Posterior cingulate gyrus (tissue), 11 donors: ENCODE data around the gene PLA2R1.

ENCODE experiments used
- DNase-seq, 10 donors: peaks; one replicate each; pipeline versions ENCODE4 v3.0.0 to v3.0.0-alpha.2; 2020 to 2021; ENCODE audit warnings: mixed read lengths in 3 of 10
- intact Hi-C: fragments of 100-400 bp; cut with DNase I; formaldehyde crosslinking; loops from one replicate; pipeline ENCODE4 v1.15.1; 2023

Gene PLA2R1

DNA sequence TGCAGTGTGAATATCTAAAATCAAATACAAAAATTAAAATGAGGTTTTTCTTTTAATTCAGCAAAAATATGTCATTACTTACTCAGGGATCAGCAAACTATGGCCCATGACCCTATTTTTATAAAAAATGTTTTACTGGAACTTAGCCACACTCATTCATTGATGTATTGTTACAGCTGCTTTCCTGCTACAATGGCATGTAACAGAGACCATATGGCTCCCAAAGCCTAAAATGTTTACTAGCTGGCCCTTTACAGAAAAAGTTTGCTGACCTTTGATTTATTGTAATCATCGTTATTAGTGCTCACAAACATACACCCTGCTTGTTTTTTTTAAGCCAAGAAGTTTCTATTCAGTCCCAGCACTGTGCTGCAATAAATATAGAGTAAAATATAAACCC, 120.3 kb downstream of the PLA2R1 start:
- DNase-seq, result no peak
- intact Hi-C loops, result no loop called here

DNA sequence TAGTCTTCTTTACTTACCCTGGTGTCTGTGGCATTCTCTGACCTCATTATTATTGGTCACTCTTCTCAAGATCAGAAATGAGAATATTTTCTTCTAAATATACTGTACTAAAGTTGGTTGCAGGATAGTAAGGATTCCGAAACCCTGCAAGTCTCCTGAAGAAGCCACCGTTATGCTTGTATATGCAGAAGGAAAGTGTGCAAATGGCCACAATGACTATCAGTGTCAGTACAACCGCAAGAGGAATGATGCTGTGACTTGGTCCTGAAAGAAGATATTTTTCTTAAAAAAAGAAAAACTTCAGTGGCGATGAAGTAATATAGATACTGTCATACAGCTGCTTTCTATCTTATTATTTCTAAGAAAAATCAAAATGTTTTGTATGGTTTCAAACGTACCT, 120.7 kb downstream of the PLA2R1 start:
- intact Hi-C loops, result no loop called here
- no peak for DNase-seq

DNA sequence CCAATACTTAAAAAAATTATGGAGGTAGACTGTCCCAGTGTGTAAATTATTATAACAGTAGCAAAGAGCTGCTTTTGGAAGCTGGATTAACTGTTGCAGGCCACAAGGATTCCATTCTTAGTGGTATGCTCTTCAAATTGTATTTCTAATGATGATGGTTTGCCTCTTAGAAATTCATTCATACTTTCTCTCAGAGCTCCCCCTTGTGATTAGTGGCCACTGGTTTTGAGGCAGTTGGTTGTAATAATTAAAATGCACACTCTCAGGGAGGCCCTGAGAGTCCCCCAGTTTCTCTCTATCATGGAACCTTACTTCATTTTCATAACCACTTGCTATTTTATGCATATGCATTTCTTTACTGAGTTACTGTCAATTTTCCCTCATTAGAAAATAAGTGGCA, 122.5 kb downstream of the PLA2R1 start:
- intact Hi-C loops, result no loop called here
- no peak for DNase-seq

DNA sequence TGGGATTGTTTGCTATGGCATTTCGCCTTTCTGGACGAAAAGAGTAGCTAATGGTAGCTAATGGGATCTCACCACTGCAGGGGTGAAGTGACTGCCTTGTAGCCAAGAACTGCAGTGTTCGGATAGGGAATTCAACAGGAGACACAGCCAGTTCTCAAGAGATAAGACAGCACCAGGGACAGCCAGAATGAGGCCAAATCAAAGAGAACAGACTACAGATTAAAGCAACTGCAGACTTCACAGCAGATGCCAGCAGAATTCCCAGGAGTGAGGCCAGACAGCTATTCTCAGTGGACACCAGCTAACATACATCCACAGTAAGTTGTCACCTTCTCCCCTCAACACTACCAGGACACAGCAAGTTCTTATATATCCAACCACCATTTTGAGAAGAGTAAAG, 124.0 kb downstream of the PLA2R1 start:
- DNase-seq, result no peak
- intact Hi-C loops, result no loop called here

GRCh38 chr2:159936471-159936870, 125.9 kb downstream of the PLA2R1 start:
- intact Hi-C loops, result no loop called here
- DNase-seq, result no peak

- intact Hi-C loops, result no loop called here
- DNase-seq, result no peak
These were observed 128.7 kb downstream of the PLA2R1 start for GRCh38 chr2:159933727-159934049.

DNA sequence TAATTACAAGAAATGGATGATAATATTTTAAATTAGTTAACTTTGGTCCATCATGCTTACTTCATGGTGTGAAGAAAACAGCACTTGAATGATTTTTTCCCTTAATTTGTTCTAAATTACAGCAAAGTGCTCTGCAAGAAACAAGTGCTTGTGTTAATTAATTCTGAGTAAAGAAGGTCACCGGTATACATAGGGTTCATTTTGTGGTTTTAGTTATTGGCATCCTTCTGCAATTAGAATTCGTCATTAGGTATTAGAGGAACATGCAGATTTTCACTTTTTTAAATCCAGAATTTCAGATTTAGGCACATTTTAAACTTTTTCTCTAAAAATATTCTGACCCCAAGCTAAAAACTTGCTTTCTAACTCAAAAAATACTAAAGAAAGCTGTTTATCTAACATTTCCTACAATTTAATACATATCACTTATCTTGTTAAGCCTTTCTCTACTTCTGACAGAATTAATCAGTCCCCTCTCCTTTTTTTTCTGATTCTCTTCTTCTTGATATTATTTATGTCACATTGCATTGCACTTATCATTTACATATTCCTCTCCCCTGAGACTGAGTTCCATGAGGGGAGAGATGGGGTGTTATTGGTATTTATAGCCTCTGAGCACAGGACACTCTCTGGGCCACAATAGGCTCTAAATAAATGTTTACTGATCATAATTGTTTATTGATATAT, 129.2 kb downstream of the PLA2R1 start:
- intact Hi-C loops, result no loop called here

DNA sequence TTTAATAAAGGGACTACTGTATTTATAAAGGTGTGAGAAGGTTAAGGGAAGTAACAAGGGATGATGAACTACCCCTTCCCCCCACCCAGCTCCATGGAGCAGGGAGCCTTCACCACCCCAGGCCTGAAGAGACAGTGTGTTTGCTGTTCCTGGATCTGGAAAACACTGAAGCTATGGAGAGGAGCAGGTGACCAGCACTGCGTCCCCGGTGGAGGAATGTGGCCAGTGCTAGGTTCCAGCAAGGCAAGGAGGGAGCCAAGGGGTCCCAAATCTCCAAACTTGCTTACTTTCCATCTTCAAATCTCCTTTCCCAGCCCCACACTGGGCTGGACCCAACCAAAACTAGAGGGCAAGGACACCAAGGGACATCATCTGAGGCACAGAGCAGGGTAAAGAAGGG, 135.7 kb downstream of the PLA2R1 start:
- intact Hi-C loops, result no loop called here
- no peak for DNase-seq

More for the DNA sequence above, 129.2 kb downstream of the PLA2R1 start:
- DNase-seq, result no peak

DNA sequence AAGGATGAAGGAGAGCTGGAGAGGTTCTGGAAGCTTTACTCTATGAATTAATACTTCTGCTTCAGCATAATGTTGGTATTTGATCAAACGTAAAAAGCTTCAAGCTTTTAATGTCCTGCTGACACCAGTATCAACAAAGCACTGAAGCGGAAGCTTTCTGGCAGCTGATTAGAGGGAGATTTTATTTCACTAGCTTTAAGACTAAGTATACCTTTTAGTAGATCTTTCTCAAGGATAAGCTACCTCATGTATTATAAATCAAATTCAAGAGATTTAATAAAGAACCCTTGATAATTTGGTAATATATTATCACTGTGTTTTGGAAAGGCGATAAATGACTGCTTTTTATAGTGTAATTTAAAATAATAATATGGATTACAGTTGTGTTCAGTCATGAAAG, 136.4 kb downstream of the PLA2R1 start:
- DNase-seq, result no peak
- intact Hi-C loops, result no loop called here

- intact Hi-C loops, result no loop called here
- no peak for DNase-seq
These were observed 139.9 kb downstream of the PLA2R1 start for GRCh38 chr2:159922563-159922962.

DNA sequence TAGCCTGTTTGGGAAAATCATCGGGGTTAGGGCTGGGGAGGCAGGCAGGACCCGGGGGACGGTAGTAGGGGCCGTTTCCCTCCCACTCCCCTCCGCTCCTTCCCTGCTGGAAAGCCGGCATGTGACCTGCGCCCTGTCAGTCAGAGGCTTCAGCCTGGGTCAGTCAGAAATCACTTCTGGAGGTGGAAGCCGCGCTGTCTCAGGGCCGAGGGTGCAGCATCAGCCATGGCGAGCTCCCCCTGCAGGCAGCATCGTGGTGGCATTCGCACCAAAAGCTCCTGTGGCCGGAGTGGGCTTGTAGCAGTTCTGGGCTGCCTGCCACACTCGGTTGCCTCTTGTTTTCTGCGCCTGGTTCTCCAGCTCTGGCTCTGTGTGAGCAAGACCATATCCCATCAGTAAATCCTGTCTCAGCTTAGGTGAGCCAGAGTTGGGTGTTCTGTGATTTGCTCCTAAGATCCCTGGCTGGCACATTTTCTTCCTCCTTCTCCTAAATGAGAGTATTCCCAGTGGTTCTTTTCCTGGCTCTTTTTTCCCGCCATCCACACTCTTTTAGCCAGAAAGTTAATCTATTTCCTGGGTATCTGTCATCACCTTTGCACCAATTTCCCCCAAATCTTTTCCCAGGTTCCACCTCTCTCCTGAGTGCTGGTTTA, 140.5 kb downstream of the PLA2R1 start:
- peak; percentile 21 to 91 (median 64) for DNase-seq
- intact Hi-C loops, result no loop called here

DNA sequence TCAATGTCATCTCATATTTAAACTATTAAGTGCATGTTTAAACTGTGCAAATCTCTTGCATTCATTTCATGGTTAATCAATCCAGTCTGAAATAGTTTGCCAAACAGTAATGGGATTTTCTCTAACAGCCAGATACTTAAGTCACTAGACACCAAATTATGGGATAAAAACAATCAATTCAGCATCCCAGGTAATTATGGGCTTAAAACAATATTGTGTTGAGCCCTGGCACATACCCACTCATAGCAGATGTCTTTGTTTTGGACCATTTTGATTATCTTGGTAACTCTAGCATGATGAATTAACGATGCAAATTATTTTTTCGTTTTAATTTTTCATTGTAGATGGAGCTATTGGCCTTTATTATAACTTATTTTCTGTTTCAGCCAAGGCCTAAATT, 145.9 kb downstream of the PLA2R1 start:
- intact Hi-C loops, result no loop called here
- no peak for DNase-seq

DNA sequence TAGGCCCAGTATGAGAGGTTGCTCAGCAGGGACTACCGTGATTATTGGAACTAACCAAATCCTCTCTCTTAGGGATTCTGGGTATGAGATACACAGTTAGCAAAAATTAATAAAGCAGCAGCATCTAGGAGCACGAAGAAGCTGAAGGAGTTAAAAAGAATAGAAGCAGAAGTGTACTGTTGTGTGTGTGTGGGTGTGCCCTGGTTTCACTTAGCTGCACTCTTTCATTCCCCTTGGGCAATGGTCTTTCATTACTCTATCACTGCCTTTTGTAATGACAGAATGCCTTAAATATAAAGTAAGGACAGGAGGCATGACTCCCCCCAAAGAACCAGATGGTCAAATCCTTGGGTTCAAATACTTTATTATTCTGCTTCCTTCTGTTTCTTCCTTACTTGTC, 148.5 kb downstream of the PLA2R1 start:
- intact Hi-C loops, result no loop called here
- no peak for DNase-seq

- no peak for DNase-seq
- intact Hi-C loops, result no loop called here
These were observed 149.8 kb downstream of the PLA2R1 start for GRCh38 chr2:159912580-159912979.

- DNase-seq, result no peak
- intact Hi-C loops, result no loop called here
These were observed 151.5 kb downstream of the PLA2R1 start for GRCh38 chr2:159910951-159911350.

DNA sequence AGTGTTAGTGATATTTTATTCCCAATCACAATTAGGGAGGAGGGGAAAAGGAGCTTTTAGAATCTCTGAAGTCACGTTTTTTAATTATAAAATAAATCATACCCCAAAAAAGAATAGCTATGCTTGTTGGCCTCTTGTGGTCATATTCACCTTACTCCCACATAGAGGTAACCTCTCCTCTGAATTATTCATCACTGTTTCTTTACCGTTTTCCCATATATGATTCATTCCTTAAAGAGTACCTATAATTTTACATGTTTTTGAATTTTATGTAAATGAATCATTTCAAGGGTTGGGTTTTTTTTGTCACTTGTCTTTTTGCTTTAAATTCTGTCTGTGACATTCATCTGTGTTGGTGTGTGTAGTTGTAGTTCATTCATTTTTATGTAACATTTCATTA, 153.8 kb downstream of the PLA2R1 start:
- intact Hi-C loops, result no loop called here
- no peak for DNase-seq

GRCh38 chr2:159907909-159908308, 154.5 kb downstream of the PLA2R1 start:
- intact Hi-C loops, result no loop called here
- no peak for DNase-seq

DNA sequence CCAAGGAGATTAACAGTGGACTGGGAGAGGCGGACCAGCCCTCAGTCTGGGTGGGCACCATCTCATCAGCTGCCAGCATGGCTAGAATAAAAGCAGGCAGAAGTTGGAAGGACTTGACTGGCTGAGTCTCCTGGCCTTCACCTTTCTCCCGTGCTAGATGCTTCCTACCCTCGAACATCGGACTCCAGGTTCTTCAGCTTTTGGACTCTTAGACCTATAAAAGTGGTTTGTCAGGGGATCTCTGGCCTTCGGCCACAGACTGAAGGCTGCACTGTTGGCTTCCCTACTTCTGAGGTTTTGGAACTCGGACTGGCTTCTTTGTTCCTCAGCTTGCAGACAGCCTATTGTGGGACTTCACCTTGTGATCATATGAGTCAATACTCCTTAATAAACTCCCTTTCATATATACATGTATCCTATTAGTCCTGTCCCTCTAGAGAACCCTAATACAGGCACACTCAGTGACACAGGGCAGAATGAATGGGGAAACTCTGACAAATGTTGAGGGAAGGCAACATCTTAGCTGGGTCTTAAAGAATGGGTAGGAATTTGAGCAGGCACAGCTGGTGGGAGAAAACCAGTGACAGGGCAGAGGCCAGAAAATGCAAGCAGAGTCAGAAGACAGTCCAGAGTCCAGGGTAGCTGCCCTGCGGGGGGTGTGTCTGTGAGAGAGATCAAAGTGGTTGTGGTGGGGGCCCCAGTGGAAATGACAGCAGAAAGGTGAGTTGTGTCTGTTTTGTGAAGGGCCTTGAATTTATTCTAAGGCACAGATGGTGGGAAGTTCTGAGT, 156.3 kb downstream of the PLA2R1 start:
- no peak for DNase-seq
- intact Hi-C loops, result no loop called here

- intact Hi-C loops, result no loop called here
- peak in 6 of 10 donors; percentile 5 to 82 (median 18) for DNase-seq
These were observed 157.5 kb downstream of the PLA2R1 start for GRCh38 chr2:159904959-159905305.

DNA sequence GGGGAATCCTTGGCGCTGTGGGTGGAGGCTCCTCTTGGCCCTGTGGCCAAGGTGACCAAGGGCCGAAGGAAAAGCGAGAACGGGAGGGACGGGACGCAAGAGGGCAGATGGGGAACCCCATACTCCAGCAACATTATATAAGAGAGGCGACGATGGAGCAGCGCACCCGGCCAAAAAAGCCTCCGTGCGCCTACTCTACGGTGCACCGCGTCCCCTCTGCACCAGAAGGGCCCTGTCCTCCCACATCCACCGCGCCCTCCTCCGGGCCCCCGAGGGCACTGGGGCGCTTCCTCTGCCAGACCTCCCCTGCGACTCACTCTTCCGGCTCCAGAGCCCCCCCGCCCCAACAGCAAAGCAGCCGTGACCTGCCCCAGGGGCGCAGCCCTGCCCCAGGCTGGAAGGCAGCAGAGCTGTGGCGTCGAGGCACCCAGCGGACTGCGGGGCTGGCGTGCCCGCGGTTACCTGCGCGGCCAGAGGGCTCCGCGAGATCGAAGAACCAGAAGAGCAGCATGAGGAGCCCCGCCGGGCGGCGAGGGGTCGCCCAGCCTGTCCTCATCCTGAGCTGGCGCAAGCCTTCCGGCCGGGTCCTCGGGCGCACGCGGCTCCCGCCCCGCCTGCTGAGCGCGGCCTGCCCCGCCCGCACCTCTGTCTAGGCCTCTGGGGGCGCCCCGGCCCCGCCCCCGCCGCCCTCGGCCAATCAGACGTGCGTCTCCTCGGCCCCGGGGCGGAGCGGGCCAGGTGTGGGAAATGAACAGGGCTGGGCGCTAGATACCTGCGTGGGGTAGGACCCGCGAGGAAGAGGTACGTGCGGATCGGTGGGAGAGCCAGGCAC, 158.1 kb downstream of the PLA2R1 start, which contains the start of gene LY75:
Gene LY75, minus strand, starts transcription at position 630 of the 832 bp plus-strand sequence.
- intact Hi-C loops, result no loop called here
- DNase-seq, result peak in 8 of 10 donors; percentile 10 to 87 (median 29)
